Vagina (tissue), 2 donors: Measurements from ENCODE around the gene FOXRED2.
"Not testable (repeated sequence)": the region's sequence is repeated elsewhere in the genome, so short reads cannot be mapped to it uniquely, and the experiment has no call there.

Experiments
- POLR2A ChIP-seq, 2 donors: fragments of 450-650 bp; IDR thresholded peaks; one replicate each; pipeline ENCODE4 v1.6.1; 2017; ENCODE audit warnings: antibody characterized with exemption in 2 of 2, mild to moderate bottlenecking in 2 of 2, moderate library complexity in 2 of 2
- POLR2AphosphoS5 ChIP-seq, 2 donors: sonication (generic); formaldehyde crosslinking; IDR thresholded peaks; one replicate each; pipeline ENCODE4 v1.9.0; 2017; ENCODE audit warnings: antibody characterized with exemption in 2 of 2, mild to moderate bottlenecking in 2 of 2, low read depth in 1 of 2; ENCODE audit not compliant: insufficient read depth in 1 of 2
- TF ChIP-seq, protein P1 (sequence below), 3 experiments: fragments of 450-650 bp in 2 of 3; fragments of 200-600 bp in 1 of 3; sonication (generic) in 1 of 3; IDR thresholded peaks; one replicate each; pipeline ENCODE4 v1.5.1; 2017 to 2019; ENCODE audit warnings: antibody characterized with exemption in 3 of 3, mild to moderate bottlenecking in 2 of 3, moderate library complexity in 2 of 3

DNA sequence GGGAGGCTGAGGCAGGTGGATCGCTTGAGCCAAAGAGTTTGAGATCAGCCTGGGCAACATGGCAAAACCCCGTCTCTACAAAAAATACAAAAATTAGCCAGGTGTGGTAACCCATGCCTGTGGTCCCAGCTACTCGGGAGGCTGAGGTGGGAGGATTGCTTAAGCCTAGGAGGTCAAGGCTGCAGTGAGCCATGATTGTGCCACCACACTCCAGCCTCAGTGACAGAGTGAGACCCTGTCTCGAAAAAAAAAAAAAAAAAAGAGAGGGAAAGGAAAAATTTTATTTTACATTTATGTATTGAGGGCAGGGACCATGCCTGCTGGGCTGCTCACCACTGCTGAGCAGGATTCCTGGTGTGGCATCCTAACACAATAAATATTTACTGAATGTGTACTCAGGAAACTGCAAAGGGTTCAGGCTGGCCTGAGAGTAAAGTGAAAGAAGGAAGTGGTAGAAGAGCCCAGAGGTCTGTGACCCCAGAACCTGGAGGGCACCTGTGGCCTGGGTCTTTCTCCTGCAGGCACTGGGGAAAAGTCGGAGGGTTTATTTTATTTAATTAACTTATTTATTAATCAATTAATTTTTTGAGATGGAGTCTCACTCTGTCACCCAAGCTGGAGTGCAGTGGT is 53.7 kb downstream of the FOXRED2 start:
- TF ChIP-seq, protein P1, sequence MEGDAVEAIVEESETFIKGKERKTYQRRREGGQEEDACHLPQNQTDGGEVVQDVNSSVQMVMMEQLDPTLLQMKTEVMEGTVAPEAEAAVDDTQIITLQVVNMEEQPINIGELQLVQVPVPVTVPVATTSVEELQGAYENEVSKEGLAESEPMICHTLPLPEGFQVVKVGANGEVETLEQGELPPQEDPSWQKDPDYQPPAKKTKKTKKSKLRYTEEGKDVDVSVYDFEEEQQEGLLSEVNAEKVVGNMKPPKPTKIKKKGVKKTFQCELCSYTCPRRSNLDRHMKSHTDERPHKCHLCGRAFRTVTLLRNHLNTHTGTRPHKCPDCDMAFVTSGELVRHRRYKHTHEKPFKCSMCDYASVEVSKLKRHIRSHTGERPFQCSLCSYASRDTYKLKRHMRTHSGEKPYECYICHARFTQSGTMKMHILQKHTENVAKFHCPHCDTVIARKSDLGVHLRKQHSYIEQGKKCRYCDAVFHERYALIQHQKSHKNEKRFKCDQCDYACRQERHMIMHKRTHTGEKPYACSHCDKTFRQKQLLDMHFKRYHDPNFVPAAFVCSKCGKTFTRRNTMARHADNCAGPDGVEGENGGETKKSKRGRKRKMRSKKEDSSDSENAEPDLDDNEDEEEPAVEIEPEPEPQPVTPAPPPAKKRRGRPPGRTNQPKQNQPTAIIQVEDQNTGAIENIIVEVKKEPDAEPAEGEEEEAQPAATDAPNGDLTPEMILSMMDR (IDR thresholded peaks at IDR 0.05), result not testable (repeated sequence)
- TF ChIP-seq POLR2A (IDR thresholded peaks at IDR 0.05); POLR2AphosphoS5 (IDR thresholded peaks at IDR 0.05; ENCODE audit: insufficient read depth in 1 of 2, low read depth in 1 of 2): not testable (repeated sequence)
